Activated T-cell treated with anti-CD3 and anti-CD28 coated beads, Interleukin-2, amount 50 U/mL, for 4 hours (primary cell): ENCODE results near the gene WDR38. TPM values are rescaled to one million over a fixed set of nuclear protein-coding genes. Genes with fewer than 3 reads are reported as not detected.
A peak's percentile ranks its signal among the peaks of the same experiment; 100 is the strongest.

Experiments
- ATAC-seq, 2 donors: fragments of 200-7000 bp; cut with Tn5 transposase; one replicate each; pipeline ENCODE4 v1.10.0; 2021
- DNase-seq: peaks from one replicate; pipeline ENCODE4 v3.0.0-alpha.2; 2020
- H3K27me3 Mint-ChIP-seq: one replicate; pipeline ENCODE4 v1.8.0; 2021; ENCODE audit warnings: low read depth, mixed read lengths
- H3K36me3 Mint-ChIP-seq: one replicate; pipeline ENCODE4 v1.8.0; 2022; ENCODE audit warnings: mixed read lengths; ENCODE audit not compliant: insufficient read depth
- H3K4me1 Mint-ChIP-seq: one replicate; pipeline ENCODE4 v1.8.0; 2021; ENCODE audit warnings: low read depth, mixed read lengths
- H3K4me3 Mint-ChIP-seq: one replicate; pipeline ENCODE4 v1.8.0; 2021; ENCODE audit warnings: mild to moderate bottlenecking, moderate library complexity, mixed read lengths
- H3K9me3 Mint-ChIP-seq: one replicate; pipeline ENCODE4 v1.8.0; 2021; ENCODE audit warnings: mixed read lengths
- total RNA-seq, 3 donors: library from RNA; stranded (reverse); gene quantifications; one replicate each; pipeline ENCODE4 v1.2.1, GENCODE V29; 2021

WDR38 gene
- total RNA-seq, 3 donors from 2014 or later = not detected

DNA sequence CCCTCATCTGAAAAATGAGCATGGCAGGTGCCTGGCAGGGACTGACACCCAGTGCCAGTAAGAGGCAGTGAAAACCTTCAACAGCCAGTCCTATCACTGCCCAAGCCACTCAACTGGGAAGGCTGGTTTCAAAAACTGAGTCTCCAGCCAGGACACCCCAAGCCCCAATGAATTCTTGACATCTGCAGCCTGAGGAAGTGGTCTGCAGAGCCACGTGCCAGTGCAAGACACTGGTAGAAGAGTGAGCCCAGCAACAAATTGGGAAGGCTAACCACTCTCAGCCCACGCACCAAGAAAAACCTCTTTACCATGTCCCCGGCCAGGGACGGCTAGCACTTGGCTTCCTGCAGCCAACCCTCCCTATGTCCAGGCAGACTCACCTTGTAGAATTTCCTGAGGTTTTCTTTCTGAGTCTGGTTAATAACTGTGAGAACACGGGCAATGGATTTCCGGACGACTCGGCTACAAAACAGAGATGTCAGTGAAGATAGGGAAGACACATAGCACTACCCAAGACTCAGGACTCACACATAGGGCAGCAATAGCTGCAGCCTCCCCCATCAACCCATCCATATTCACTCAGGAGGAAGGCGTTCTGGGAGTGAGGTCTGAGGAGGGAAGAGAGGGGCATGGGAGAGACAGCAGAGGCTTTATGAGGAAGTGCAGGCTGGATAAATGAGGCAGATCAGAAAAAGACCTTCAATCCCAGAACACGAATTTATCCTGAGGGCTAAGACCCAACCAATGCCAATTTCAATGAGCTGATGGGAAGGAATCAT is 6.7 kb downstream of the WDR38 start:
- ATAC-seq (no peak), DNase-seq (no peak)
- Mint-ChIP-seq H3K4me1 (peaks cover 51% of the 10 kb centered on the region), H3K4me3 (peak overlapping the region; percentile 96), H3K9me3 (no peaks in the 10 kb centered on the region), H3K27me3 (no peaks in the 10 kb centered on the region), H3K36me3 (peaks cover 43% of the 10 kb centered on the region)

DNA sequence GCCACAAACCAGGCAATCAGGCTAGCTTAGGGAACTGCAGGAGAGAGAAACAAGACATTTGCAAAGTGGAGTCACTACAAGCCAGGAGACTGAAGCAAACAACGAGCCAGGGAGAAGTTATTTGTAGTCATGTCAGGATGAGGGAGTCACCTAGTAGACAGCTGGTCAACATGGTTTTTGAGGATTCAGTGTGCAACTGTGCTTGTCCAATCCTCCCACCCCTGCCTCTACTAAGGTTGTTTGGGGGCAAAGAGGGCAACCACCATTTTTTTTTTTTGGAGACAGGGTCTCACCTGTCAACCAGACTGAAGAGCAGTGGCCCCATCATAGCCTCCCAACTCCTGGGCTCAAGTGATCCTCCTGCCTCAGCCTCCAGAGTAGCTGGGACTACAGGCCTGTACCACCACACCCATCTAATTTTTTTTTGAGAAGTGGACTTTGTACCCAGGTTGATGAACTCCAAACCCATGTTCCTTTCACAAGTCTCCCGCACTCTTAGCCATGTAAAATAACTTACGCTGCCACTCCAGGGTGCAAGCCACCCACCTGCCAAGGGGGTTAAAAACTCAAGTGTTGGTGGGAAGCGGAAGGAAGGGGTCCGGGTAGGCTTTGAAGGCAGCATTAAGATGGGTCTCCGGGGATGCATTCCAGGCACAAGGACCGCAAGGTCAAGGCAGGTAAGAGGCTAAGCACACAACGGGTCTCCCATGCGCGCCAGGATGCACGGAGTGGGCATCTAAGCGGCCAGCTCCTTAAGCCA is 7.5 kb downstream of the WDR38 start:
- Mint-ChIP-seq H3K36me3 (peaks cover 41% of the 10 kb centered on the region), H3K27me3 (no peaks in the 10 kb centered on the region), H3K9me3 (no peaks in the 10 kb centered on the region), H3K4me1 (peaks cover 51% of the 10 kb centered on the region), H3K4me3 (peak overlapping the region; percentile 96)
- ATAC-seq (no peak), DNase-seq (no peak)

DNA sequence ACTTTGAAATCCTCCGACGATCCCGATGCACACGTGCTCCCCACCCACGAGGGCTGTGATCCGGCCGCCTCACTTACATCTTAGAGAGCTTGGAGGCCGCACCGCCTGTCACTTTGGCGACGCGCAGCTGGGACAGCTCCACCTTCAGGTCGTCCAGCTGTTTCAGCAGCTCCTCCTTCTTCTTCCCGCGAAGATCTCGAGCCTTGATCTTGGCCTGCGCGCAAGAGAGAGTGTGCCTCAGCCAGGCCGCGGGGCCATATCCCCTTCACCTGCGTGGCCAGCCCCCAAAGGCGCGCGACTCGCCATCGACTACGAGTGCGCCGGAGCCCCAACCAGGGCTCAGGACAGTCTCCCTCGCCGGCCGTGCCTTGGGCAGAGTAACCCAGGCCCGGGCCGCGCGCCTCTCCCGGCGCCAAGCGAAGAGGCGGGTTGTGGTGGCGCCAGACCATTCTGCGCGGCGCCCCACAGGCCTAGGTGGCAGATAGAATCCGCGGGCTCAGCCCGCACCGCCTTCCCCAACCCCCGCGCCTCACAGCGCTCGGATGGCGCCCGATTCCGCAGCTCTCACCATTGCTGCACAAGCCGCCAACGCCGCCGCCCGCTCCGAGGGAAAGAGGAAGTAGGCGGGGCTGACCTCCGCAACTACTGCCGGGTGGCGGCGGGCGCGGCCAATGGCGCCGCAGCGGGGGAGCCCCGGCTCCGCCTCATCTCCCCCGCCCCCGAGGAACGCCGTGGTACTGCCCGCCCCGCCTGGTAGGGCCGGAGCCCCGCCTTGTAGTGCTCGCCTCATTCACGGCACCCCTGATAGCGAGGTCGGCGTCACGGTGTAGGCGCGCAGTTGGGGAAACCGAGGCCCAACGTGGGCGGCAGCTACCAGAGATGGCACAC is 8.3 kb downstream of the WDR38 start, which contains the start of the genes ARPC5L and RPL35:
TSS of gene ARPC5L (plus strand) at position 789 of the 888 bp plus-strand sequence. CDS start 7,161 bp downstream, outside the sequence.
TSS of gene RPL35 (minus strand) at position 616 of the 888 bp plus-strand sequence. CDS start at position 571, 45 bp downstream.
- no peaks in the 10 kb centered on the region for H3K27me3 Mint-ChIP-seq
- DNase-seq = peak; percentile 95
- H3K4me1 Mint-ChIP-seq = peaks cover 51% of the 10 kb centered on the region
- H3K4me3 Mint-ChIP-seq = peak within 1 kb of the TSS; percentile 96
- no peaks in the 10 kb centered on the region for H3K9me3 Mint-ChIP-seq
- peak; percentile 93 to 95 for ATAC-seq
- peaks cover 41% of the 10 kb centered on the region for H3K36me3 Mint-ChIP-seq

DNA sequence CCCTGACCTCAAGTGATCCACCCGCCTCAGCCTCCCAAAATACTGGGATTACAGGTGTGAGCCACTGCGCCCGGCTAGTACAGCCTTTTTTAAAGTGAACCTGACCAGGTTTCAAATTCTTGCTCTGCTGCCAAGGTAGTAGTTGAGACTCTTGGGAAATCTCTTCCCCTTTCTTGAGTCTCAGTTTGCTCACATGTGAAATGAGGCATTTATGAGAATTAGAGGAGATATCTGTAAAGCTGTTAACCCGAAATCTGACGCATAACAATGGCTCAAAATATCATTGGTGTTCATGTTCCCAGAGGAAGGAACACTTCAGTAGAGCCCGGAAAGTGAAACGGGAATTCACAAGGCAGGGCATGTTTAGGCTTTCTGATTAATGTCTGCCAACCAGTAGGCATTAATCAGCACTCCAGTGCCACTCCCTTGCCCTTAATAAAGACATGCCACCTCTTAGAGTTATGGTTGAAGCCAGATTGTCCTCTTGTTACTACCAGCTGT is 10.2 kb downstream of the WDR38 start:
- peak overlapping the region; percentile 32 for H3K4me3 Mint-ChIP-seq
- peaks cover 28% of the 10 kb centered on the region for H3K36me3 Mint-ChIP-seq
- H3K4me1 Mint-ChIP-seq = peaks cover 45% of the 10 kb centered on the region
- DNase-seq = no peak
- no peaks in the 10 kb centered on the region for H3K9me3 Mint-ChIP-seq
- no peak for ATAC-seq
- no peaks in the 10 kb centered on the region for H3K27me3 Mint-ChIP-seq

DNA sequence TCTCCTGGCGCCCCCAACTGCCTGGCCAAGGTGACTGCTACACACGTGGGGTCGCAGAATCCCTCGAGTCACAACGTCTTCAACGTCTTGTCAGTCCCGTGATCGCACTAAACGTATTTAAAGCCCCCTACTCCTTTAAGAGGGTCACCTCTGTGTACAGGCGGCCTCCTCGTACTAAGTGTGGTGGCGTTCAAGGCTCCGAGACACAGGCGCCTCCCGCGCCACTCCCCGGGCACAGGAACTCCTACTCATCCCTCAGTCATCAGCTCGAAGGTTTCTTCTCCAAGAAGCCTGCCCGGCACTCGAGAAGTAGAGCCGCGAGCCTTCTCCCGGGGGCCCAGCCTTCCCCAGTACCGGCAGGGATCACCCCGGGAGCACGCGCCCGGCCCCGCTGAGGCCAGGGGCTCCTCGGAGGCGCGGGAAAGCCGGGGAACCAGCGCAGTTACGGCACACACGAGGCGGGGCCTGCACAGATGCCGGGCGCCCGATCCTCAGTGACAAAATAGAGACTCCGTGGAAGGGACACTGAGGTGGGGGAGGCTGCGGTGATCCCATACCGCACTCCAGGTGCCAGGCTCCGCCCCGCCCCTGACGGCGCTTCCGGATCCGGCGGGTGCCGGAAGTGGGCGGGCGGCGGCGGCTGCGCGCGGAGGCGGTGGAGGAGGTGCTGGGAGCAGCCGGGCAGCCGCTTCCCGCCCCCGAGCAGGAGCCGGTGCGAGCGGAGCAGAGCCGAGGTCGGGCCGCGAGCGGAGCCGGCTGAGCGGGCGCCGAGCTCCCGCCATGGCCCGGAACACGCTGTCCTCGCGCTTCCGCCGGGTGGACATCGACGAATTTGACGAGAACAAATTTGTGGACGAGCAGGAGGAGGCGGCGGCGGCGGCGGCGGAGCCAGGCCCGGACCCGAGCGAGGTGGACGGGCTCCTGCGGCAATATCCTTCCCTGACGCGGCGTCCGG is 15.5 kb downstream of the WDR38 start:
- peaks cover 26% of the 10 kb centered on the region for H3K36me3 Mint-ChIP-seq
- H3K27me3 Mint-ChIP-seq = no peaks in the 10 kb centered on the region

DNA sequence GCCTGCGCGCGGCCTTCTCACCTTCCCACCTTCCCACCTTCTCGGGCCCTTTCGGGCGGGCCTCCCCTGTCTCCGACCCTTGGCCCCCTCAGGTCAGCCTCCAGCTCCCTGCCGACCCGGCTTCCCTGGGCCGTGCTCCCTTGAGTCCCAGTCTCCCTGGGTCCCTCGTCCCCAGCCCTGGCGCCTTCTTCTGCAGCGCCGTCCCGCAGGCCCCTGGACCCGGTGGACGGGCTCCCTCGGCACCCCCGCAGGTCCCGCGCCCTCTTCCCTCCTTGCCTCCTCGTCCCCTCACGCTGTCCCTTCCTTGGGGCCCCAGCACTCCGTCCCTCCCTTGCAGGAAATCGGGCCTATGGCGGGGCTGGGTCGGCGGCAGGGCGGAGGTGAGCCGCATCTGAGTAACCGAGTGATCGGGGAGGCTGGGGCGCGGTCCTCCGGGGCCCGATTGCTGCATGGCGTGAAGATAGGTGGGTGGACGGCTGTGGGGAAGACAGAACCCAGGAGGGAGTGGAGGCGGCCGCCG is 16.3 kb downstream of the WDR38 start:
- Mint-ChIP-seq H3K4me3 (peak overlapping the region; percentile 97), H3K4me1 (peaks cover 51% of the 10 kb centered on the region), H3K9me3 (no peaks in the 10 kb centered on the region), H3K27me3 (no peaks in the 10 kb centered on the region), H3K36me3 (peaks cover 29% of the 10 kb centered on the region)
- DNase-seq (peak; percentile 25), ATAC-seq (peak; percentile 27 to 35)

More for the DNA sequence above, 15.5 kb downstream of the WDR38 start:
- Mint-ChIP-seq H3K9me3 (no peaks in the 10 kb centered on the region), H3K4me3 (peak overlapping the region; percentile 97), H3K4me1 (peaks cover 48% of the 10 kb centered on the region)
- ATAC-seq (peak; percentile 66 to 72), DNase-seq (peak; percentile 90)

DNA sequence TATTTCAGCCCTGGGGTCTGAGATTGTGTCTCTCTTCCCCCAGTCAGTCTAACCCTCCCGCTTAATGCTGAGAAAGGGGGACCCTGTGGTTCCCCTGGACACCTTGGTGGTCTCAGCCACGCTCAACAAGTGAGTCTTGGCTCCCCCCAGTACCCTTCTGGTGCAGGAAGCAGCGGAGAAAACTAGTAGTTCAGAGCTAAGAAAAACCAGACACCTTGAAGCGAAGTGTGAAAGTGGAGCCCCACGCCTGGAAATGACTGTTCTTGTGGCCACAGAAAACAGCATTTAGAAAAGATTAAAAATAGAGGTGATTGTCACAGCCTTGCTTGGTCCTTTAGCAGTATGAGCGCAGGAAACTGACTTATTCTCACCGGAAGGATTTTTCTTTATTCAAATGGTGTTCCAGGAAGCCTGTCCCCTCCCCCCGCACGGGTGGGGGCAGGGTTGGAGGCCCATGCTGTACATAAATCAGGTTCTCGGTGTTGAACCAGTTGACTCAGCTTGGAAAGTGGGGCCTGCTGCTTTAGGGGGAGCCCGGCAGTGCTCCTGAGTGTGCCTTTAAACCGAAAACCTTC is 16.8 kb downstream of the WDR38 start:
- Mint-ChIP-seq H3K9me3 (no peaks in the 10 kb centered on the region), H3K4me3 (peak overlapping the region; percentile 97), H3K27me3 (no peaks in the 10 kb centered on the region), H3K4me1 (peaks cover 56% of the 10 kb centered on the region), H3K36me3 (peaks cover 34% of the 10 kb centered on the region)
- ATAC-seq (peak; percentile 61 to 62), DNase-seq (peak; percentile 85)

DNA sequence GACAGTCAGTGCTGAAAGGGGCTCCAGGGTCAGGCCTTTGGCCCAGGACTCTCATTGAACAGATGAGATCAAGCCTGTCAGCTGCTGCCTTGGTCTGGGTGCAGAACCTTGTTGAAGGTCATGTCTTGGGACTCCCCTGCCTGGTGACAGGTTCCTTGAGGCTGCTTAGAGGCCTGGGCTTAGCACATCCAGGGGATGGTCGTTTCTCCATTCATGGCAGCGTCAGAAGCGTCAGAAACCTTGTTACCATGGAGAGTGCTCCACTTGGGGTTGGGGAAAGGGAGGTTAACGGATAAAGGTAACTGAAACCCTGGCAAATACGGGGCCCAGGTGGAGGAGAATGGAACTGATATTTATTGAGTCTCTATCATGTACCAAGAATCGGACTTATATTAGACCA is 17.5 kb downstream of the WDR38 start:
- Mint-ChIP-seq H3K36me3 (peaks cover 37% of the 10 kb centered on the region), H3K27me3 (no peaks in the 10 kb centered on the region), H3K9me3 (no peaks in the 10 kb centered on the region), H3K4me3 (peak overlapping the region; percentile 97), H3K4me1 (peaks cover 59% of the 10 kb centered on the region)
- DNase-seq = no peak
- ATAC-seq = no peak

DNA sequence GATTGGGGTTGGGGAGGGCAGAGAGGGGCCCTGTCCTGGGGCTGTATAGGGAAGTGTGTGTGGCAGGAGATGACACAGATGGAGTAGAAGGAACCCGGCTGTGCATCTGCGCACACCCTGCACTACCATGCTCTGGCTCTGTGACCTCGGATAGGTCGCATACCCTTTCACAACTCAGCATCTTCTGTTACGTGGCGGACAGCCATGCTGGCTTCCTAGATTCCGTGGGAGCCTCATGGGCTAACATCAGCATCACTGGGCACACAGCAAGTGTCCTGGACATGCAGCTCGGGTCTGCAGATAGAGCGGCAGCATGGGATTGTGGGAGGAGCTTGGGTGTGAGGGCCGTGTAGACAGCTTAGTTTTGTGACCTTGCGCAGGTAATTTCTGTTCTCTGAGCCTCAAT is 17.9 kb downstream of the WDR38 start:
- ATAC-seq = no peak
- H3K36me3 Mint-ChIP-seq = peaks cover 37% of the 10 kb centered on the region

DNA sequence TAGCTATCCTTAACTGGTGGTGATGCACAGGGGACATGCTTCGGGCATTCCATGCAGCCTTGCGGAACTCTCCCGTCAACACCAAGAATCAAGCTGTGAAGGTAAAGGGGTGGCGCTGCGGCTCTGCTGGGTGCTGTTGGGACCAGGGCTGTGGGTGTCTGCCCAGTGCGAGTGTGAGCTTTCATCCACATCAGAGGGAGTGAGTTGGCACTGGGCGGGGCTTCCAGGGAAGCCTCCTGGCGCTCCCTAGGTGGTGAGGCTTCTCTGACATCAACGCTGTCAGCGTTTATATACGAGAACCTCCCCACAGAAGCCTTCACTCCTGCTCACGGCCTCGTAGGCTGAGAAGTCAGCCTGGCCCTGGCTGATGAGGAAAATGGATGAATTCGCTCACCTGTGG is 20.4 kb downstream of the WDR38 start:
- DNase-seq = no peak
- H3K9me3 Mint-ChIP-seq = no peaks in the 10 kb centered on the region
- peaks cover 45% of the 10 kb centered on the region for H3K36me3 Mint-ChIP-seq
- H3K4me1 Mint-ChIP-seq = peaks cover 52% of the 10 kb centered on the region
- H3K4me3 Mint-ChIP-seq = peak overlapping the region; percentile 97
- ATAC-seq = no peak
- no peaks in the 10 kb centered on the region for H3K27me3 Mint-ChIP-seq

More for the DNA sequence above, 17.9 kb downstream of the WDR38 start:
- no peaks in the 10 kb centered on the region for H3K9me3 Mint-ChIP-seq
- DNase-seq = no peak
- H3K4me1 Mint-ChIP-seq = peaks cover 59% of the 10 kb centered on the region
- H3K4me3 Mint-ChIP-seq = peak overlapping the region; percentile 97
- H3K27me3 Mint-ChIP-seq = no peaks in the 10 kb centered on the region

DNA sequence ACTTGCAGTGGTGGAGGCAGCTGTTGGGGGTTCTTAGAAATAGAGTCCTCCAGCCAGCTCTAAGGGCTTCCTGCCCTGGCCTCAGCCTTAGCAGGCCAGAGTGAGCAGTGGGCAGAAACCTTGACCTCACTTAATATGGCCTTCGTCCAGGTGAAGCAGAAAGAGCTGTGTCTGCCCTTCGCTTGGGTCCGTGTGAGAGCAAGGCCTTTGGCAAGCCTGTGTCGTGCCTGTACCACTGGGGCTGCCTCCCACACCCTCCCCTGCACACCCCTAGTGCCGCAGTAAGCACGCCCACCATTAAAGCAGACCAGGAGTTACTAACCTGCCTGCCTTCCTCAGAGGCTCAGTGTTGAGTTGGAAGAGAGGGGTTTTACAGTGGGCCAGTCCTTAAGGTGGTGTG is 22.2 kb downstream of the WDR38 start:
- peaks cover 49% of the 10 kb centered on the region for H3K4me1 Mint-ChIP-seq
- H3K9me3 Mint-ChIP-seq = no peaks in the 10 kb centered on the region
- no peak overlapping the region for H3K4me3 Mint-ChIP-seq
- no peak for DNase-seq
- no peak for ATAC-seq
- peaks cover 49% of the 10 kb centered on the region for H3K36me3 Mint-ChIP-seq
- no peaks in the 10 kb centered on the region for H3K27me3 Mint-ChIP-seq

DNA sequence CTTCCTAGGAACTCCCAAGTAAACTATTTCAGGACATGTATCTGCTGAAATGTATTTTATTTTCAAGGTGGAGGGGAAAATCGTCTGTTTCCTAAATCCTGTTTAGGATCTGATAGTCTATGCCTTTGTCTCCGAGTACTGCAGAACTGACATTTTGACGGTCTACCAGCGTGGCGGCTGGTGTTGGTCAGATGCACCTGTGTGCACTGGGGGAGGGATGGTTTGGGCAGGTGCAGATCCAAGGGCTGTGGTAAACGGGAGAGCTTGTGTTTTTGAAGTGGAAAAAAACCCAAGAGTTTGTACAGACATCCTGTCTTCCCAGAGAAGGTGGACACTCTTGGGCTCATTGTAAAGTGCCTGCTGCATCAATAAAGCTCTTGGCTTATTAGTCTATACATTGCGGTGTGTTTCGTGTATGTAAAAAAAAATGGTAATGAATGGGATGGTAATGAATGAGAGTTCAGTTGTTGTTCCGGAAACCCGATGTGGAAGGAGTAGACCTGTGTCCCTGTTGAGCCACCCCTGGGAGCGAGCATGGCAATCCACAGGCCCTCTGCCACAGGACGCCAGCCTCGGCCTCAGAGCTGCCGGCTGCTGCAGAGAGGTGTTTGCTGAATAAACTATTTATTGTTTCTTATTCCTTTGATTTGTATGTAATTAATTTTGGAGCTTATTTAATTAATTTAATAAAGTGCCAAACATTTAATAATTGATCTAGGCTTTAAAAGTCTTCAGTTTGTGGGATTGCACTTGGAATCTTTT is 23.9 kb downstream of the WDR38 start:
- DNase-seq (no peak), ATAC-seq (no peak)
- Mint-ChIP-seq H3K9me3 (no peaks in the 10 kb centered on the region), H3K4me3 (no peak overlapping the region), H3K27me3 (no peaks in the 10 kb centered on the region), H3K4me1 (peaks cover 32% of the 10 kb centered on the region), H3K36me3 (peaks cover 41% of the 10 kb centered on the region)
